K562 (cell line): ENCODE results near the gene ADGRL3.
"Not testable (repeated sequence)": the region's sequence is repeated elsewhere in the genome, so short reads cannot be mapped to it uniquely, and the experiment has no call there.

Experiments used
- SREBF1 ChIP-seq: fragments of 150-350 bp; IDR thresholded peaks from 2 replicates; pipeline ENCODE4 v1.6.1; 2014; ENCODE audit warnings: antibody characterized with exemption, low read depth, low read length, borderline replicate concordance
- SRF ChIP-seq, 2 experiments: fragments of 250-450, 450-650 bp in 1 of 2; sonication (Bioruptor Pico) in 1 of 2; sonication (generic) in 1 of 2; formaldehyde crosslinking; IDR thresholded peaks; 2 replicates each; pipeline versions ENCODE4 v1.5.0 to v1.5.1; 2020 to 2022; ENCODE audit warnings: mild to moderate bottlenecking in 1 of 2, missing genetic modification reagents in 1 of 2
- ZNF274 ChIP-seq: IDR thresholded peaks from 2 replicates; pipeline ENCODE4 v1.6.1; 2011; ENCODE audit warnings: low read depth, mild to moderate bottlenecking, low read length, moderate library complexity, borderline replicate concordance
- ZNF277 ChIP-seq: fragments of 250-450 bp; sonication (Bioruptor Pico); IDR thresholded peaks from 2 replicates; pipeline ENCODE4 v1.8.0; 2022; ENCODE audit warnings: inconsistent platforms, mild to moderate bottlenecking, moderate library complexity, borderline replicate concordance
- ZNF398 ChIP-seq: fragments of 250-450 bp; sonication (Bioruptor Pico); IDR thresholded peaks from 2 replicates; pipeline ENCODE4 v1.8.0; 2021; ENCODE audit warnings: moderate library complexity, mild to moderate bottlenecking, inconsistent platforms
- TF ChIP-seq, protein P1 (sequence below), 3 experiments: IDR thresholded peaks in 2 of 3; conservative IDR thresholded peaks in 1 of 3; 2 replicates each; pipeline ENCODE4 v1.5.1; 2011 to 2012; ENCODE audit warnings: low read length in 3 of 3, mild to moderate bottlenecking in 3 of 3, control low read depth in 2 of 3, improper control_type of control experiment in 1 of 3, inconsistent platforms in 1 of 3, low read depth in 1 of 3, mixed read lengths in 1 of 3, moderate library complexity in 1 of 3; ENCODE audit not compliant: insufficient read depth in 2 of 3

DNA sequence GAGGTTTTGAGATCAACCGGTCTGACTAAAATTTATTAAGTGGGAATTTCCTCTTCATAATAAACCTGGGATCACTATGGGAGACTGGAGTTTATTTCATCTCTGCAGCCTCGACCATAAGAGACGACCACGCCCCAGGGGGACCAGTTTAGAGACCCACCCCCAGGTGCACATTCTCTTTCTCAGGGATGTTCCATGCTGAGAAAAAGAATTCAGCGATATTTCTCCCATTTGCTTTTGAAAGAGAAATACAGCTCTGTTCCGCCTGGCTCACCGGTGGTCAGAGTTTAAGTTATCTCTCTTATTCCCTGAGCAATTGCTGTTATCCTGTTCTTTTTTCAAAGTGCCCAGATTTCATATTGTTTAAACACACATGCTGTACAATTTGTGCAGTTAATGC lies 187.2 kb downstream of the ADGRL3 start:
- not testable (repeated sequence) for TF ChIP-seq SRF (CRISPR knock-in tag; IDR thresholded peaks at IDR 0.05); SREBF1; ZNF277 (CRISPR knock-in tag); ZNF398 (CRISPR knock-in tag); ZNF274
- TF ChIP-seq, protein P1, sequence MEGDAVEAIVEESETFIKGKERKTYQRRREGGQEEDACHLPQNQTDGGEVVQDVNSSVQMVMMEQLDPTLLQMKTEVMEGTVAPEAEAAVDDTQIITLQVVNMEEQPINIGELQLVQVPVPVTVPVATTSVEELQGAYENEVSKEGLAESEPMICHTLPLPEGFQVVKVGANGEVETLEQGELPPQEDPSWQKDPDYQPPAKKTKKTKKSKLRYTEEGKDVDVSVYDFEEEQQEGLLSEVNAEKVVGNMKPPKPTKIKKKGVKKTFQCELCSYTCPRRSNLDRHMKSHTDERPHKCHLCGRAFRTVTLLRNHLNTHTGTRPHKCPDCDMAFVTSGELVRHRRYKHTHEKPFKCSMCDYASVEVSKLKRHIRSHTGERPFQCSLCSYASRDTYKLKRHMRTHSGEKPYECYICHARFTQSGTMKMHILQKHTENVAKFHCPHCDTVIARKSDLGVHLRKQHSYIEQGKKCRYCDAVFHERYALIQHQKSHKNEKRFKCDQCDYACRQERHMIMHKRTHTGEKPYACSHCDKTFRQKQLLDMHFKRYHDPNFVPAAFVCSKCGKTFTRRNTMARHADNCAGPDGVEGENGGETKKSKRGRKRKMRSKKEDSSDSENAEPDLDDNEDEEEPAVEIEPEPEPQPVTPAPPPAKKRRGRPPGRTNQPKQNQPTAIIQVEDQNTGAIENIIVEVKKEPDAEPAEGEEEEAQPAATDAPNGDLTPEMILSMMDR (IDR thresholded peaks at IDR 0.05 in 2 of 3, conservative IDR thresholded peaks at IDR 0.05 in 1 of 3; ENCODE audit: insufficient read depth in 2 of 3, low read depth in 1 of 3, low read length in 3 of 3): not testable (repeated sequence)
